Midbrain (tissue), 1 donor: Measurements from ENCODE around the gene ATG7.
"Not testable (repeated sequence)": the region's sequence is repeated elsewhere in the genome, so short reads cannot be mapped to it uniquely, and the experiment has no call there.

Experiments
- DNase-seq: peaks from one replicate; lab custom pipeline; 2025; lab: John Stamatoyannopoulos, UW

Gene ATG7

GRCh38 chr3:11431319-11431718 lies 159.1 kb downstream of the ATG7 start:
- no peak for DNase-seq

- DNase-seq = peak; percentile 59
Measured at GRCh38 chr3:11434017-11434526, 161.9 kb downstream of the ATG7 start.

GRCh38 chr3:11434563-11435096 lies 162.4 kb downstream of the ATG7 start:
- no peak for DNase-seq

GRCh38 chr3:11435440-11436165 lies 163.4 kb downstream of the ATG7 start:
- no peak for DNase-seq

GRCh38 chr3:11436775-11437174 lies 164.6 kb downstream of the ATG7 start:
- DNase-seq = no peak

- no peak for DNase-seq
Measured at GRCh38 chr3:11437506-11437905, 165.3 kb downstream of the ATG7 start.

- no peak for DNase-seq
Measured at GRCh38 chr3:11438646-11439045, 166.4 kb downstream of the ATG7 start.

GRCh38 chr3:11441346-11441745 lies 169.1 kb downstream of the ATG7 start:
- not testable (repeated sequence) for DNase-seq

GRCh38 chr3:11444404-11444803 lies 172.2 kb downstream of the ATG7 start:
- DNase-seq = no peak

- not testable (repeated sequence) for DNase-seq
Measured at GRCh38 chr3:11445193-11445592, 173.0 kb downstream of the ATG7 start.

- no peak for DNase-seq
Measured at GRCh38 chr3:11445883-11446282, 173.7 kb downstream of the ATG7 start.

GRCh38 chr3:11447584-11448200 lies 175.5 kb downstream of the ATG7 start:
- no peak for DNase-seq

GRCh38 chr3:11450015-11450414 lies 177.8 kb downstream of the ATG7 start:
- DNase-seq = no peak

- no peak for DNase-seq
Measured at GRCh38 chr3:11452312-11452711, 180.1 kb downstream of the ATG7 start.

- peak; percentile 55 for DNase-seq
Measured at GRCh38 chr3:11452885-11453847, 181.0 kb downstream of the ATG7 start.

GRCh38 chr3:11455956-11456355 lies 183.8 kb downstream of the ATG7 start:
- DNase-seq = no peak

GRCh38 chr3:11457135-11457534 lies 184.9 kb downstream of the ATG7 start:
- no peak for DNase-seq

- DNase-seq = no peak
Measured at GRCh38 chr3:11459186-11459824, 187.1 kb downstream of the ATG7 start.

- DNase-seq = no peak
Measured at GRCh38 chr3:11461226-11461625, 189.0 kb downstream of the ATG7 start.

GRCh38 chr3:11462673-11463072 lies 190.5 kb downstream of the ATG7 start:
- DNase-seq = not testable (repeated sequence)

GRCh38 chr3:11463591-11463990 lies 191.4 kb downstream of the ATG7 start:
- DNase-seq = no peak

- peak; percentile 33 for DNase-seq
Measured at GRCh38 chr3:11464356-11464755, 192.2 kb downstream of the ATG7 start.
